ENCODE data around the gene PDE2A. TPM values are rescaled to one million over a fixed set of nuclear protein-coding genes. Genes with fewer than 3 reads are reported as not detected.

PDE2A gene
- total RNA-seq, 4 donors from 2014 or later = 26.1 to 34.1 (median 30.6) TPM

GRCh38 chr11:72669527-72669926, 4.7 kb downstream of the PDE2A start:
- 60 to 71% methylated on average over 8 of the region's 8 CpGs for WGBS, 2 donors
- no peak for DNase-seq (ENCODE audit: low spot score in 2 of 2)
- intact Hi-C loops (cut with DNase I; ENCODE audit: low total_unique reads) = no loop called here
- no peak overlapping the region for H3K4me3 ChIP-seq (ENCODE audit: low read depth, poor library complexity, severe bottlenecking)
- TF ChIP-seq POLR2A (IDR thresholded peaks at IDR 0.05) = no peak
- TF ChIP-seq CTCF (IDR thresholded peaks at IDR 0.05) = no peak

- intact Hi-C loops (cut with DNase I; ENCODE audit: low total_unique reads) = no loop called here
- DNase-seq (ENCODE audit: low spot score in 2 of 2) = no peak
- no peak overlapping the region for H3K4me3 ChIP-seq (ENCODE audit: low read depth, poor library complexity, severe bottlenecking)
- WGBS, 2 donors = 38 to 48% methylated on average over 7 of the region's 7 CpGs
- TF ChIP-seq CTCF (IDR thresholded peaks at IDR 0.05) (no peak), POLR2A (IDR thresholded peaks at IDR 0.05) (no peak)
Measured at GRCh38 chr11:72668629-72669347, 5.4 kb downstream of the PDE2A start.

GRCh38 chr11:72665911-72666472, 8.2 kb downstream of the PDE2A start:
- intact Hi-C loops (cut with DNase I; ENCODE audit: low total_unique reads) = no loop called here
- 46 to 52% methylated on average over 6 of the region's 6 CpGs for WGBS, 2 donors
- DNase-seq (ENCODE audit: low spot score in 2 of 2) = no peak
- TF ChIP-seq CTCF (IDR thresholded peaks at IDR 0.05) (no peak), POLR2A (IDR thresholded peaks at IDR 0.05) (no peak)
- no peak overlapping the region for H3K4me3 ChIP-seq (ENCODE audit: low read depth, poor library complexity, severe bottlenecking)

GRCh38 chr11:72662036-72662435, 12.2 kb downstream of the PDE2A start:
- 85 to 88% methylated on average over 5 of the region's 5 CpGs for WGBS, 2 donors
- no peak for DNase-seq (ENCODE audit: low spot score in 2 of 2)
- no peak overlapping the region for H3K4me3 ChIP-seq (ENCODE audit: low read depth, poor library complexity, severe bottlenecking)

GRCh38 chr11:72661486-72661885, 12.7 kb downstream of the PDE2A start:
- DNase-seq (ENCODE audit: low spot score in 2 of 2) = no peak
- intact Hi-C loops (cut with DNase I; ENCODE audit: low total_unique reads) = no loop called here
- no peak for TF ChIP-seq CTCF (IDR thresholded peaks at IDR 0.05)
- TF ChIP-seq POLR2A (IDR thresholded peaks at IDR 0.05) = no peak
- H3K4me3 ChIP-seq (ENCODE audit: low read depth, poor library complexity, severe bottlenecking) = no peak overlapping the region
- WGBS, 2 donors = 70 to 76% methylated on average over 9 of the region's 9 CpGs

More at GRCh38 chr11:72662036-72662435, 12.2 kb downstream of the PDE2A start:
- intact Hi-C loops (cut with DNase I; ENCODE audit: low total_unique reads) = no loop called here
- TF ChIP-seq CTCF (IDR thresholded peaks at IDR 0.05) = no peak
- no peak for TF ChIP-seq POLR2A (IDR thresholded peaks at IDR 0.05)

Measured in lower leg skin (tissue), 4 donors.